Sigmoid colon (tissue), 3 donors: ENCODE results near the gene NUDC.

Source experiments
- CTCF ChIP-seq, 4 experiments: fragments of 450-650 bp in 3 of 4; fragments of 200-600 bp in 1 of 4; IDR thresholded peaks; one replicate each; pipeline ENCODE4 v1.5.1; 2016 to 2019; ENCODE audit warnings: antibody characterized with exemption in 4 of 4, mild to moderate bottlenecking in 3 of 4, moderate library complexity in 2 of 4
- POLR2A ChIP-seq, 2 donors: fragments of 450-650 bp; IDR thresholded peaks; one replicate each; pipeline ENCODE4 v1.6.1; 2016; ENCODE audit warnings: antibody characterized with exemption in 2 of 2, mild to moderate bottlenecking in 2 of 2, moderate library complexity in 2 of 2

- TF ChIP-seq POLR2A (IDR thresholded peaks at IDR 0.05): no peak
- no peak for TF ChIP-seq CTCF (IDR thresholded peaks at IDR 0.05)
Measured at GRCh38 chr1:26965628-26966027, 44.1 kb downstream of the NUDC start.
